ENCODE results near the gene NFKB2. TPM values are rescaled to one million over a fixed set of nuclear protein-coding genes. Genes with fewer than 3 reads are reported as not detected.

NFKB2 gene
- total and polyA plus RNA-seq, 8 donors, result 17.0 to 58.0 (median 26.5) TPM

- Histone ChIP-seq H3K9me3 (no peaks in the 10 kb centered on the region), H3K27me3 (no peaks in the 10 kb centered on the region), H3K27ac (no peak overlapping the region), H3K4me3 (no peak overlapping the region), H3K4me1 (peaks cover 0 to 6% (median 0%) of the 10 kb centered on the region in 3 donors), H3K36me3 (no peaks in the 10 kb centered on the region)
- WGBS, 2 donors, result 53 to 56% methylated on average over 5 of the region's 5 CpGs
- intact Hi-C loops (cut with DNase I), result no loop called here
- peak in 1 of 4 donors; percentile 2 for ATAC-seq
- DNase-seq, result peak in 1 of 6 donors; percentile 33
- no peak for FAIRE-seq
- TF ChIP-seq, protein P1, sequence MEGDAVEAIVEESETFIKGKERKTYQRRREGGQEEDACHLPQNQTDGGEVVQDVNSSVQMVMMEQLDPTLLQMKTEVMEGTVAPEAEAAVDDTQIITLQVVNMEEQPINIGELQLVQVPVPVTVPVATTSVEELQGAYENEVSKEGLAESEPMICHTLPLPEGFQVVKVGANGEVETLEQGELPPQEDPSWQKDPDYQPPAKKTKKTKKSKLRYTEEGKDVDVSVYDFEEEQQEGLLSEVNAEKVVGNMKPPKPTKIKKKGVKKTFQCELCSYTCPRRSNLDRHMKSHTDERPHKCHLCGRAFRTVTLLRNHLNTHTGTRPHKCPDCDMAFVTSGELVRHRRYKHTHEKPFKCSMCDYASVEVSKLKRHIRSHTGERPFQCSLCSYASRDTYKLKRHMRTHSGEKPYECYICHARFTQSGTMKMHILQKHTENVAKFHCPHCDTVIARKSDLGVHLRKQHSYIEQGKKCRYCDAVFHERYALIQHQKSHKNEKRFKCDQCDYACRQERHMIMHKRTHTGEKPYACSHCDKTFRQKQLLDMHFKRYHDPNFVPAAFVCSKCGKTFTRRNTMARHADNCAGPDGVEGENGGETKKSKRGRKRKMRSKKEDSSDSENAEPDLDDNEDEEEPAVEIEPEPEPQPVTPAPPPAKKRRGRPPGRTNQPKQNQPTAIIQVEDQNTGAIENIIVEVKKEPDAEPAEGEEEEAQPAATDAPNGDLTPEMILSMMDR (IDR thresholded peaks at IDR 0.05), result no peak
Observed at GRCh38 chr10:102433619-102434046, 38.1 kb downstream of the NFKB2 start.

DNA sequence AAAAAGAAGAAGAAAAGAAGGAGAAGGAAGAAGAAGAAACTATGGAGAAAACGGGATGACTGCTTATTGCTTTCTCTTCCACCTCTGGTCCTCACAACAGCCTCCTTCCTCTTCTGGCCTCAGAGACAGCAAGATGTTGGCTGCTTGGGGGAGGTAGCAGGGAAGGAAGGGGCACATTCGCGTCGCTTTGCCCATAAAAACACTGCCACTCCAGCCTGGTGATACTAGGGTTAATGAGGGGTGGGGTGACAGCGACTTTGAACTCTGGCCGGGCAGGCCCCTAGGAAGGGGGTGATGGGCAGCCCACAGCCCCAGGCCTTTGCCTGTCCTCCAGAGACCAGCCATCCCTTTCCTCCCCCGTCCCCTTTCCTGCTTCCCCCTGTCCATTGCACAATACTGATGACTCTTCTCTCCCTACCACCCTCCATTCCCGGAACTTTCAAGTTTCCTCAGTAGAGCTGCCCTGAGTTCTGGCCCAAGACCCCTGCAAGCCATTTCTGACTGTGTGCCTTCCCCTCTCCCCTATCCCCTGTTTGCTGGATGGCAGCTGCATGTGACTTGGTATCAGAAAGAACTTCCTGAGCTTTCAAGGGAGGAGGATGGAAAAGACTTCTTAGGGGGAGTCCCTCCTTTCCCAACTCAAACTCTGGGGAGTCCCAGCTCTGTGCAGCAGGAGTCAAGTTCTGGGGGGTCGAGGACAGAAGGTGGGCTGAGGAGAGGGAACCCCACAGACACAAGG is 39.1 kb downstream of the NFKB2 start:
- DNase-seq (no peak), ATAC-seq (peak in 2 of 4 donors; percentile 2 to 7), FAIRE-seq (no peak)
- intact Hi-C loops (cut with DNase I), result no loop called here
- 33 to 37% methylated on average over 9 of the region's 9 CpGs for WGBS, 2 donors
- H3K4me3 ChIP-seq, result no peak overlapping the region
- peaks cover 0 to 6% (median 0%) of the 10 kb centered on the region in 3 donors for H3K4me1 ChIP-seq
- no peaks in the 10 kb centered on the region for H3K27me3 ChIP-seq
- H3K27ac ChIP-seq, result peak overlapping the region in 1 of 4 donors; percentile 12
- TF ChIP-seq, protein P1 (IDR thresholded peaks at IDR 0.05), result no peak
- no peaks in the 10 kb centered on the region for H3K36me3 ChIP-seq
- no peaks in the 10 kb centered on the region for H3K9me3 ChIP-seq

GRCh38 chr10:102435133-102435497 is 39.6 kb downstream of the NFKB2 start:
- Histone ChIP-seq H3K36me3 (no peaks in the 10 kb centered on the region), H3K4me1 (peaks cover 0 to 6% (median 0%) of the 10 kb centered on the region in 3 donors), H3K27ac (peak overlapping the region in 1 of 4 donors; percentile 8), H3K27me3 (no peaks in the 10 kb centered on the region), H3K9me3 (no peaks in the 10 kb centered on the region), H3K4me3 (no peak overlapping the region)
- intact Hi-C loops (cut with DNase I), result no loop called here
- ATAC-seq (no peak), FAIRE-seq (no peak), DNase-seq (no peak)
- TF ChIP-seq, protein P1 (IDR thresholded peaks at IDR 0.05), result no peak
- 54 to 57% methylated on average over 5 of the region's 5 CpGs for WGBS, 2 donors

DNA sequence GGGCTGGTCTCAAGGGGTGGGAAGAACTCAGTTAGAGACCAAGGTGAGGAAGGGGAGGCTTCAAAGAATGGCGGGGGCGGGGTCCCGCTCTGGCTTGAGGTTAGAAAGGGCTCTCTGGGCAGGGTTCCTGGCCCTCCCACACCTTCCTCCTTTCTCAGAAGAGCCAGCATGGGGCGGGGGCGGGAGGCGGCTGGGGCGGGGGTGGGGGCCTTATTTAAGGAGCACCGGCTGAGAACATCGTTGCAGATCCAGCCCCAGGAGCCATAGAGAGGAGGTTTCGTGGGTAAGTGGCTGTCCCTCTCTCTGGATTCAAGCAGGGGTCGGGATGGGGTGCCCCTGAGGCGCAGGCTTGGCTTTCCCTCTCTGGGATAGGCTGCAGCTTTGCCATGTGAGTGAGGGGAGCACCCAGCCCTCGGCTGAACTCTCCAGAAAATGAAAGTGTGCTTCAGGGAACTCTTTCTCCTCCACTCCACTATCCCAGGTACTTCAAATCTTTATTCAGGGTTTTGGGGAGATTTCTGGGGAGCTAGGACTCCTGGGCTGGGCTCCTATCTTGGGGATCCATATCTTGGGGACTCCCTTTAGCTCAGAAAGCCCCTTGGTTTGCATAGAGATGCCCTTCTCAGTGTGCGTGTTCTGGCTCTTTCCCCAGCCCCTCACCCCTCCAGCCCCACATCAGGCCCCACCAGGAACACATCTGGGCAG is 40.2 kb downstream of the NFKB2 start:
- Histone ChIP-seq H3K9me3 (no peaks in the 10 kb centered on the region), H3K4me1 (peaks cover 0 to 6% (median 0%) of the 10 kb centered on the region in 3 donors), H3K27ac (no peak overlapping the region), H3K27me3 (no peaks in the 10 kb centered on the region), H3K4me3 (peak overlapping the region in 1 of 4 donors; percentile 29), H3K36me3 (no peaks in the 10 kb centered on the region)
- TF ChIP-seq, protein P1 (IDR thresholded peaks at IDR 0.05), result no peak
- intact Hi-C loops (cut with DNase I), result no loop called here
- FAIRE-seq (no peak), DNase-seq (no peak), ATAC-seq (no peak)
- 30% methylated on average over 10 to 13 of the region's 14 CpGs for WGBS, 2 donors
